Stimulated activated CD8-positive, alpha-beta memory T cell treated with anti-CD3 and anti-CD28 coated beads, Interleukin-15, amount 100 ng/mL, for 4 hours (primary cell): ENCODE results near the gene ARL8A.
"Not testable (repeated sequence)": the region's sequence is repeated elsewhere in the genome, so short reads cannot be mapped to it uniquely, and the experiment has no call there.

Experiments
- DNase-seq, 2 donors: peaks; one replicate each; pipeline ENCODE4 v3.0.0-alpha.2; 2020; ENCODE audit warnings: low read depth in 2 of 2

The ARL8A gene

GRCh38 chr1:202113690-202114300 is 30.7 kb downstream of the ARL8A start:
- no peak for DNase-seq

DNA sequence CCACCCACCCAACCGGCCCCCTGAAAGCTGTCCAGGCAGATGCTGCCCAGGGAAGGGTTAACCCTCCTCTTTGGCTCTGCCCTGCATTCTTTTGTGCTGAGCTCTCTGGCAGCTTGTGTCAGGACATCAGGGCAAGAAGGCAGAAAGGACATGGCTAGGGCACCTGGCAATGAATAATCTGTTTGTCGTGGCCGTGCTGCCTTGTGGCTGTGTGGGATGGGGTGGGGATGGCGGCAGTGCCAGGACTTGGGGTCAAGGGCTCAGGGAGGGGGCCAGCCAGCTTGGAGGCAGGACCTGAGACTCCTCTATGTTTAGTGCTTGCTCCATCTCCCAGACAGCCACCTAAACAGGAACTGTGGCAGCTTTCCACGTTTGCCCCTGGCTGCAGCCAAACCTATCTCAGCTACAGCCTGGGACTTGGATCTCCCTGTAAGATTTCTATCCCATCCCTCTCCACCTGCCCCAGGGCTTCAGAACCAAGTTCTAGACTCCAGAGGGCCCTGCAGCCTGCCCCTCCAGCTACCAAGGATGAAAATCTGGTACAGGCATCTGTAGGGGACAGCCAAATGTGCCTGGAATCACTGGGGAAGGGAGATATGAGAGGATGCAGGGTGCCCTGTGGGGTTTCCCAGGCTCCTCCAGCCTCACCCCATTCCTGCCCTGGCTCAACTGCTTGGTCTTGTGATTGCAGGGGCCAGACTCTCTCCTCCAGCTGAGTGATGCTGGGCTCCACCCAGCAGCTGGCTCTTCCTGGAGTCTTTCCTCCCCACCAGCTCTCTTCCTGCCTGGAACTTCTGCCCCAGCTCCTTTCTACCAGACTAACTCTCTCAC is 31.5 kb downstream of the ARL8A start:
- no peak for DNase-seq

GRCh38 chr1:202111589-202111988 is 32.9 kb downstream of the ARL8A start:
- DNase-seq, result not testable (repeated sequence)

DNA sequence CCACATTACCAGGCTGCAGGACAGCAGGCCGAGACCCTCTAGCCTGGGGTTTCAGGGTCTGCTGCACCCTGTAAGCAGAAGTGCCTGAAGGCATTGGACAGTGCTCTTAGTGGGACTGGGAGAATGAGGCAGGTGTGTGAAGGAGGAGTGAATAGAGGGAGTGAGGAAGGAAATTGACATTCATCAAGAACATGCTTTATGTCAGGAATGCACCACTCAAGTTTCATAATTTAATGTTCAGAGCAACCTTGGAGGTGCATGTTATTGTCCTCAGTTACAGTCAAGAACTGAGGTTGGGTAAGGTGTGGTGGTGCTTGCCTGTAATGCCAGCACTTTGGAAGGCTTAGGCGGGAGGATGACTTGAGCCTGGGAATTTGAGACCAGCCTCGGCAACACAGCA is 33.6 kb downstream of the ARL8A start:
- no peak for DNase-seq

- no peak for DNase-seq
Measured at GRCh38 chr1:202107801-202108731, 36.5 kb downstream of the ARL8A start.

- DNase-seq, result no peak
Measured at GRCh38 chr1:202107321-202107761, 37.2 kb downstream of the ARL8A start.

GRCh38 chr1:202106340-202107254 is 37.9 kb downstream of the ARL8A start:
- DNase-seq, result no peak

DNA sequence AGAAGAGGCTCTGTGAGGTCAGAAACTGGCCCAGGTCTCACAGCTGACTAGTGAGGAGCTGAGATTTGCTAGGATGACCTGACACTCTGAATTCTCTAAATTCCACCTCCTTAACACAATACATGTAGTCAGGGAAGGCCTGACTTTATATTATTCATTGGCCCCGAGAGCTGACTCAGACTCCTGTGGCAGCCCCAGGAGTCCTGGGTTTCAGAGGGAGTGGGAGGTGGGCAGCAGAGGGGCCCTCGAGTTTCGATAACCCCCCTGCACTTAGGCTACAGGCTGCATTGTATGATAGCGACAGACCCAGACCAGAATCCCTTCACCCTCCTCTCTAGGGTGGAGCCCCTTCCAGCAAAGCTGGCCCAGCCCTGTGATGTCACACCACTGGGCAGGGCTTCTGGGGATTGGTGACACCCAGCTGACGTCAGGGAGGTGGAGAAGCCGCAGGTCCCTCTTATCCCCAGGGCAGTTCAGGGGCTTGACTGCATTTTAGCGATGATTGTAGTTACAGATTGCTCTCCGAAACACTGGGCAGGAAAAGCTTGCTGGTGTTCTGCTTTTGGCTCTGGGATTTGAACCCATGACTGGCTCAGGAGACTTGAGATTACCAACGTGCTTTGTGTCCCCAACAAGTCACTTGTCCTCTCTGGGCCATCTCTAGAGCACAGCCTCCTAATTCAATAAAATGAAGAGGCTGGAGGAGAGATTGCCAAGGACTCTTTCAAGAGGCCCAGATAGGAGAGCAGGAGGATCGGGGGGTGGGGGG is 38.8 kb downstream of the ARL8A start:
- DNase-seq, result no peak

- DNase-seq, result no peak
Measured at GRCh38 chr1:202104073-202104472, 40.5 kb downstream of the ARL8A start.

GRCh38 chr1:202101184-202101583 is 43.4 kb downstream of the ARL8A start:
- no peak for DNase-seq

GRCh38 chr1:202093858-202094257 is 50.7 kb downstream of the ARL8A start:
- DNase-seq, result no peak

- no peak for DNase-seq
Measured at GRCh38 chr1:202090994-202091393, 53.5 kb downstream of the ARL8A start.

DNA sequence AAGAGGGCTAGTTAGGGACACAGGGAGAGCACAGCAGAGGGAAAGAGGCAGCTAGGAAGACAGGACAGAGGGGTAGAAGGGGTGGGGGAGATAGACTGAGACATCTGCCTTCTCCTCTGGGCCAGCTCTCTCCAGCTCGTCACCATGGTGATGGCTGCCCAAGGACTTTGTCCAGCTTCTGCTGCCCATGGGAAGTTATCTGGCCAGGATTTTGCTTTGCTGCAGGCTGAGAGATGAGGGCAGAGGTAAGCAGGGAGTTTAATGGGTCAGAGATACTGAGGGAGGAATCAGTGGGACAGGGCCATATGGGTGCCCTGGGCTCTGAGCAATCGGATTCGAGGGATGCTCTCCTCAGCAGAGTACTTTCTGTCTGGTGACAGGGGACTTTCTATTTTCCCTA is 56.3 kb downstream of the ARL8A start:
- no peak for DNase-seq

DNA sequence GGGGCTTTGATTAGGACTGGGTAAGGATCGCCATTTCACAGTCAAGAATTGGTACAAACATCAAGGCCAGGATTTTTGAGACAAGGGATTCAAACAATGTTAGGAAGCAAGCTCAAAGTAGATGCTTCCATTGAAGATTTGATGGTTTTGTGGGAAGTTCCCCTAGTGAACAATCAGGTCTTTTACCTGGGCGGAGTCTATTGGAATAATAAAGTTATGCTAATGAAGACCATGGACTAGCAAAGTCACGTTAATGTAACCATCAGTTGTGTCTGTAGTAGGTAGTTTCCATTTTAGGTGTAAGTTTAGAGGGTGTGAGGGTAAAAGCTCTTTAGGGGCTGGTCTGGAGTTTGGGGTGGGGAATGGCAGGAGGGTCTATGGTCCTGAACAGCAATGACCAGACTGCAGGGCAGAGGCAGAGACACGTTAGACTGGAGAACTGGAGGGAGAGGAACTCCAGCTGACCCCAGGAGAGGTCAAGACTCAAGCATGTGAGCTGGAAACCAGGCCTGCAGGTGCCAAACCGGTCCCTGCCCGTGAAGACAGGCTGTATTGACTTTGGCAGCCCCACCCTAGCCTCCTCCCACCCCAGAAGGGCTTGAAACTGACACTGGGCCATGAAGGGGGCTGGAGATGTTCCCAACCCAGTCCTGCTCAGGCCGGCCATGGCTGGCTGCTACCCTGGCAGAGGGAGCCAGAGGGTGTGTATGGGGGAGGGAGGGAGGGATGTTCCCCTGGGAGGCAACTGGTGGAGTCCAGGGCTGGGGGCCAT is 57.8 kb downstream of the ARL8A start:
- DNase-seq, result no peak

DNA sequence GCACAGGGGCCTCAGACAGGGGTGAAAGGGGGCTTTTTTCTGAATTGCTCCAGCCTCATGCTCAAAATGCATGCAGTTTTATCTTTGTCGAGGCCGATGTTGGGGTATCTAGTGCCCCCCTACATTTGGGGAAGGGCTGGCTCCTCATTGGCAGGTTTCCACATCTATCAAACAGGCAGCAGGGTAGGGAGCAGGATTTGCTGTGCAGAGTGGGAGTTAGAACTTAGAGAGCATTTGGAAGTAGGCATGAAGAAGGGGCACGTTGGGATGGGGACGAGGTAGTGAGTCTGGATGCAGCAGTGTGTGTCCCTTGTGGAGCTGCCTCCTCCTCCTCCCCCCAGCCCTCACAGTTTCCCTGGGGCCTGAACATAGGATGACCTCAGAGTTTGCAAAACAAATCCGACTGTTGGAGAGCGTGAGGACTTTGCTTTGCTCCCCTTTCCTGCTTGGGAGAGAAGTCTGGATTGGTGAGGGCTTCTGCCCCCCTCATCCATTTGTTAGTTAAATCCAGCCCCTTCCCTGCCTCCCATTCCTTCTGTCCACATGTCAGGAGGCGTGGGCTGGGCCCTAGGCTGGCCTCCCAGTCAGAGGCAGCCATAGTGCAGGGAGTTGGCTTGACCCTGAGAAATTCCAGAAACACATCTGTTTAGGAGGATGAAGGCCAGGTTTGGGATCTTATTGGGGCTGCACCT is 58.7 kb downstream of the ARL8A start:
- no peak for DNase-seq

GRCh38 chr1:202084791-202085681 is 59.5 kb downstream of the ARL8A start:
- DNase-seq, result no peak
